Upper lobe of right lung (tissue), 1 donor: ENCODE data around the gene LMTK2. TPM values are rescaled to one million over a fixed set of nuclear protein-coding genes. Genes with fewer than 3 reads are reported as not detected.

Experiments used
- ATAC-seq: fragments of 200-7000 bp; cut with Tn5 transposase; one replicate; pipeline ENCODE4 v1.9.1; 2020; ENCODE audit warnings: mild to moderate bottlenecking, moderate library complexity
- DNase-seq: peaks from one replicate; pipeline ENCODE4 v3.0.0-alpha.2; 2020
- H3K27ac ChIP-seq: fragments of 200-600 bp; one replicate; pipeline ENCODE4 v1.8.0; 2022
- H3K27me3 ChIP-seq: fragments of 200-600 bp; one replicate; pipeline ENCODE4 v1.8.0; 2022; ENCODE audit warnings: mild to moderate bottlenecking
- H3K36me3 ChIP-seq: fragments of 200-600 bp; one replicate; pipeline ENCODE4 v1.8.0; 2022
- H3K4me1 ChIP-seq: fragments of 200-600 bp; one replicate; pipeline ENCODE4 v1.8.0; 2022
- H3K4me3 ChIP-seq: fragments of 200-600 bp; one replicate; pipeline ENCODE4 v1.8.0; 2022; ENCODE audit warnings: mild to moderate bottlenecking
- H3K9me3 ChIP-seq: fragments of 200-600 bp; one replicate; pipeline ENCODE4 v1.8.0; 2022
- intact Hi-C: fragments of 100-400 bp; cut with DNase I; formaldehyde crosslinking; loops from one replicate; pipeline ENCODE4 v1.11.0; 2022
- total RNA-seq: library from RNA; stranded (reverse); fragmentation: NEBNext Ultra II Directional; extraction: Animal tissue kit (Norgen Biotek cat#: 25700); gene quantifications from one replicate; pipeline ENCODE4 v1.2.1, GENCODE V29; 2021
- TF ChIP-seq, protein P1 (sequence below): fragments of 200-600 bp; IDR thresholded peaks from one replicate; pipeline ENCODE4 v1.8.0; 2022; ENCODE audit warnings: antibody characterized with exemption
- donor health status: DM: no; HTN: yes; CAD: no; lungs with severe emphysema.

LMTK2 gene
- total RNA-seq, 1 donor from 2014 or later = 40.8 TPM

DNA sequence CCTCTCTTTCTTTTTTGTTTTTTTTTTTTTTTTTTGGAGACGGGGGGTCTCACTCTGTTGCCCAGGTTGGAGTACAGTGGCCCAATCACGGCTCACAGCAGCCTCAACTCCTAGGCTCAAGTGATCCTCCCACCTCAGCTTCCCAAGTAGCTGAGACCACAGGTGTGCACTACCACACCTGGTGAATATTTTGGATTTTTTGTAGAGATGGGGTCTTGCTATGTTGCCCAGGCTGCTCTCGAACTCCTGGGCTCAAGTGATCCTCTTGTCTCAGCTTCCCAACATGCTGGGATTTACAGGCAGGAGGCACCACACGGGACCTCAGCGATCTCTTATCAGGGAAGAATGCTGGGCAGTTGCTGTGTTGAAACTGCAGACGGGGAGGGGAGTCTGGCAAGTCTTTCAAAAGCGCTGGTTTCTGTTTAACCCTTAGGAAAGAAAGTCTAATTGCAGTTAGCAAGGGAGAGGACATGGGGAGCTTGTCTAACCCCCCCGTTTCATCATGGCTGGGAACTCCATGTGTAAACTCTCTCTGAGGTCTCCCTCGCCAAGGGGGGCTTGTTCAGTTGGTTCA, 39.6 kb upstream of the LMTK2 start:
- Histone ChIP-seq H3K27me3 (no peaks in the 10 kb centered on the region), H3K4me3 (no peak overlapping the region), H3K36me3 (no peaks in the 10 kb centered on the region), H3K27ac (no peak overlapping the region), H3K4me1 (no peaks in the 10 kb centered on the region), H3K9me3 (no peaks in the 10 kb centered on the region)
- intact Hi-C loops = no loop called here
- TF ChIP-seq, protein P1, sequence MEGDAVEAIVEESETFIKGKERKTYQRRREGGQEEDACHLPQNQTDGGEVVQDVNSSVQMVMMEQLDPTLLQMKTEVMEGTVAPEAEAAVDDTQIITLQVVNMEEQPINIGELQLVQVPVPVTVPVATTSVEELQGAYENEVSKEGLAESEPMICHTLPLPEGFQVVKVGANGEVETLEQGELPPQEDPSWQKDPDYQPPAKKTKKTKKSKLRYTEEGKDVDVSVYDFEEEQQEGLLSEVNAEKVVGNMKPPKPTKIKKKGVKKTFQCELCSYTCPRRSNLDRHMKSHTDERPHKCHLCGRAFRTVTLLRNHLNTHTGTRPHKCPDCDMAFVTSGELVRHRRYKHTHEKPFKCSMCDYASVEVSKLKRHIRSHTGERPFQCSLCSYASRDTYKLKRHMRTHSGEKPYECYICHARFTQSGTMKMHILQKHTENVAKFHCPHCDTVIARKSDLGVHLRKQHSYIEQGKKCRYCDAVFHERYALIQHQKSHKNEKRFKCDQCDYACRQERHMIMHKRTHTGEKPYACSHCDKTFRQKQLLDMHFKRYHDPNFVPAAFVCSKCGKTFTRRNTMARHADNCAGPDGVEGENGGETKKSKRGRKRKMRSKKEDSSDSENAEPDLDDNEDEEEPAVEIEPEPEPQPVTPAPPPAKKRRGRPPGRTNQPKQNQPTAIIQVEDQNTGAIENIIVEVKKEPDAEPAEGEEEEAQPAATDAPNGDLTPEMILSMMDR = no peak
- no peak for DNase-seq
- ATAC-seq = no peak

DNA sequence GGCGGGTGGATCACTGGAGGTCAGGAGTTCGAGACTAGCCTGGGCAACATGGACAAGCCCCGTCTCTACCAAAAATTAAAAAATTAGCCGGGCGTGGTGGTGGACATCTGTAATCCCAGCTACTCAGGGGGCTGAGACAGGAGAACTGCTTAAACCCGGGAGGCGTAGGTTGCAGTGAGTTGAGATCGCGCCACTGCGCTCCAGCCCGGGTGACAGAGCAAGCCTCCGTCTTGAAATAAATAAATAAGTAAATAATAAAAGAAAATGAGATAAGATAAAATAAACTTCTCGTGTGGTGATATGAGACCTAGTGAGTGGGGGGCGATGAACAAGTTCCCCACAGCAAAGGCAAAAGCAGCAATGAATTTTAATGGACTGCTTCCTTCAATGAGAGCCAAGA, 33.6 kb upstream of the LMTK2 start:
- intact Hi-C loops = no loop called here
- TF ChIP-seq, protein P1 = no peak
- Histone ChIP-seq H3K4me1 (no peaks in the 10 kb centered on the region), H3K9me3 (no peaks in the 10 kb centered on the region), H3K4me3 (no peak overlapping the region), H3K27ac (no peak overlapping the region), H3K36me3 (no peaks in the 10 kb centered on the region), H3K27me3 (no peaks in the 10 kb centered on the region)
- ATAC-seq (no peak), DNase-seq (peak; percentile 30)

DNA sequence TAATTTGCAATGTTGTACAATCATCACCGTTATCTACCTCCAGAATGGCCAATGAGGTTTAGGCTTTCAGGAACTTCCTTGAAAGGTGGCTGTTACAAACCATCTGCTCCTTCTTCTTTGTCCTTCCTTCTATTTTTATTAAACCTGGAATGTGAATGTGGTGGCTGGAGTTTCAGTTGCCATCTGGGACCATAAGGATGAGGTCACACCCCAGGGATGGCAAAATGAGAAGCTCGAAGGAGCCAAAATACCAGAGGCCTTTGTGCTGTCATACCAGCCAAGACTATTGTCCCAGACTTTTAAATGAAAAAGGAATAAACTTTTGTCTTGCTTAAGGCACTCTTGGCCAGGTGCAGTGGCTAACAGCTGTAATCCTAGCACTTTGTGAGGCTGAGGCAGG, 30.9 kb upstream of the LMTK2 start:
- no peak for ATAC-seq
- Histone ChIP-seq H3K4me3 (no peak overlapping the region), H3K27me3 (no peaks in the 10 kb centered on the region), H3K27ac (no peak overlapping the region), H3K9me3 (no peaks in the 10 kb centered on the region), H3K36me3 (no peaks in the 10 kb centered on the region), H3K4me1 (no peaks in the 10 kb centered on the region)
- TF ChIP-seq, protein P1 = no peak
- peak; percentile 3 for DNase-seq
- intact Hi-C loops = no loop called here

DNA sequence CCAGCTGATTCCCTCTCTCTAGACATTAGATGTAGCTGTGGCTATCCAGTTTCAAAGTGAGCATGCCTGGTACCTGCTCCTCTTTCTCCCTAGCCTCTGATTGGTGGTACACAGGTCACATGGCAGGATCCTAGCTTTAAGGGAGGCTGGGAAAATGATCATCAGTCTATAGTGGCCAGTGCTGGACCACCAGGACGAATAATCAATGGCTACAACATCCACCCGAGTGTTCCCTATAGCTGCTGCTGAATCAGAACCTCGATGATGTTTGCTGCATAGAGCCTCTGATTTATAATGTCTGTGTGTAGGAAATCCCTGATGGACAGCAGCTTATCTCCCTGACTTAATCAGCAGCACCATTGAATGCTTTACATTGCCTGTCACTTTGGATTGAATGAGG, 28.9 kb upstream of the LMTK2 start:
- Histone ChIP-seq H3K27ac (no peak overlapping the region), H3K4me1 (no peaks in the 10 kb centered on the region), H3K36me3 (no peaks in the 10 kb centered on the region), H3K27me3 (no peaks in the 10 kb centered on the region), H3K4me3 (no peak overlapping the region), H3K9me3 (no peaks in the 10 kb centered on the region)
- ATAC-seq = no peak
- intact Hi-C loops = no loop called here
- DNase-seq = peak; percentile 2
- TF ChIP-seq, protein P1 = no peak

DNA sequence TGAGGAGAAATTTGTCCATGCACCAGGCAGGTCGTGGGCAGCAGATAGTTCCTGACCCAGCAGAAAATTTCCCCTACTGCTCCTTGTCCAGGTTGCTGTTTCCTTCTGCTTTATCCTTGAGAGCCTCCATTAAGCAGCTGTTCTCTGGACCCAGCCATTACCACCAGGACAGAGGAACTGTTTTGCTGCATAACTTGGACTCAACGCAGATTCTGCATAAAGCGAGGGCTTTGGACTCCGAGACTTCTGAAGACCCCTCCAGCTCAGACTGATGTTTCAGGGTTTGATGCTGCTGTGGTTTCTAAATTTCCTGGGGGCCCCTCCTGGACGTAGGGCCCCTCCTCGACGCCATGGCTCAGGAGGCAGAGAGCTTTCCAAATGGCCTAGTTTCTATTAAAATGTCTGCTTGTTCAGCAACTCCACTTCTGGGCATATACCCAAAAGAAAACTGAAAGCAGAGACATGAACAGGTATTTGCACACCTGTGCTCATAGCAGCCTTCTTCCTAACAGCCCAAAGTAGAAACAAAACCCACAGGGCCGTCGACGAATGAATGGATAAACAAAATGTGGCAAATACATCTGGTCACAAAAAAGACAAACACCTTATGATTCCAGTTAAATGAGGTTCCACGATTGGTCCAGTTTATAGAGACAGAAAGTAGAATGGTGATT, 28.3 kb upstream of the LMTK2 start:
- H3K36me3 ChIP-seq = no peaks in the 10 kb centered on the region
- ATAC-seq (no peak), DNase-seq (peak; percentile 17)
- intact Hi-C loops = no loop called here
- no peak overlapping the region for H3K4me3 ChIP-seq
- H3K4me1 ChIP-seq = no peaks in the 10 kb centered on the region
- no peak overlapping the region for H3K27ac ChIP-seq
- H3K27me3 ChIP-seq = no peaks in the 10 kb centered on the region
- TF ChIP-seq, protein P1 = no peak
- no peaks in the 10 kb centered on the region for H3K9me3 ChIP-seq
